NCI-H774 (cell line): Measurements from ENCODE around the gene PRR23E.

Experiments
- DNase-seq: peaks from one replicate; lab custom pipeline; 2025; lab: John Stamatoyannopoulos, UW

PRR23E gene

DNA sequence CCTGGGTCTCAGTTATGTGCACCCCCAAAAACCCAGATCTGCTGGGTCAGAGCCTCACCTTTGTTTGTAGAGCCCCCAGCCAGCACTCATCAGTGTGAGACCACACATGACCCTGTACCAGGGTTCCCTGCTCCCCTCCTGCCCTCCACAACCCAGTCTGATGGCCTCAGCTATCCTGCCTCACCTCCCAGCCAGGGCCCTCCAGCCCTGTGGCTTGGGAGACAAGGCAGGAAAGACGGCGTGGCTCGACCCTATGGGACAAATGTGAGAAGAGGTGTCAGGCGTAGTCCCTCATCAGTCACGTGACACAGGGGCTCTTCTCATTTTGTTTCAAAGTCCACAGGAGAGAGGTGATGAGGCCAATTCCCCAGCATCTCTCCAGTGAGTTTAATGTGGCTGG lies 28.3 kb upstream of the PRR23E start:
- DNase-seq, result no peak

DNA sequence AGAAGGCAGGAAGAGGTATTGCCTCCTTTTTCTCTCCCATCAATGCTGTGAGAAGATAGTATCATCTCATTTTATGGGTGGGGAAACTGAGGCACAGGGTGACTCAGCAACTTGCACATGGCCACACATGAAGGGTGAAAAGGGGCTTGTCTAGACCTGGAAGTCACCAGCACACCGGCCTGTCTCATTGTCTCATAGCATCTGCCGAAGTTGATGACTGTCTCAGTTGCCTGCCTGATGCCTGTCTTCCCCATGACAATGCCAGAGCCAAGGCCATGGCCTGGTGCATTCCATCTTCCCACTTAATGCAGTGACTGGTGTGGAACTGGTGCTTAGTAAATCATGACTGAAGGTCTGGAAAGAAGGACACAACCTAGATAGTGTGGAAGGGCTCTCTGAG lies 27.9 kb upstream of the PRR23E start:
- DNase-seq, result no peak

DNA sequence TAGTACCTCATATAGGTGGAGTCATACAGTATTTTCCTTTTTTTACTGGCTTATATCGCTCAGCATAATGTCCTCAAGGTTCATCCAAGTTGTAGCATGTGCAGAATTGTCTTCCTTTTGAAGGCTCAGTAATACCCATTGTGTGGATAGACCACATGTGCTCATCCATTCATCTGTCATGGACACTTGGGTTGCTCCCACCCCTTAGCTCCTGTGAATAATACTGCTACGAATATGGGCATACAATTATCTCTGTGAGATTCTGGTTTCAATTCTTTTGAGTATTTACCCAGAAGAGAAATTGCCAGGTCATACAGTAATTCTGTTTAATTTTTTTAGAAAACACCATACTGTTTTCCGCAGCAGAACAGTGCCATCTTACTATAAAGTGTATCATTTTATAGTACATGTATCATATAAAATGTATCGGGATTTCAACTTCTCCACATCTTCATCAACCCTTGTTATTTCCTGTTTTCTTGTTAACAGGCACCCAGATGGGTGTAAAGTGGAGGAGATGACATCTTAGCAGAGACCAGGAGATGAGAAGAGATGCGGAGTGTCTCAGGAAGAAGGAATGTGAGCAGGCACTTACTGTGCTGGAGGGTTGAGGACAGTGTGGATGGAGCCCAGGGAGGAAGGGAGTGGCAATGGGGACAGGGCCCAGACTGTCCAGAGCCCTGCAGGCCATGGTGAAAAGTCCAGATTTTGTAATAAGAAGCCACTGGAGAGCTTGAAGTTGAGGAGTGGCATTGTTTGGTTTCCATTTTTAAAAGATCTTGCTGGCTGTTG lies 27.0 kb upstream of the PRR23E start:
- no peak for DNase-seq

DNA sequence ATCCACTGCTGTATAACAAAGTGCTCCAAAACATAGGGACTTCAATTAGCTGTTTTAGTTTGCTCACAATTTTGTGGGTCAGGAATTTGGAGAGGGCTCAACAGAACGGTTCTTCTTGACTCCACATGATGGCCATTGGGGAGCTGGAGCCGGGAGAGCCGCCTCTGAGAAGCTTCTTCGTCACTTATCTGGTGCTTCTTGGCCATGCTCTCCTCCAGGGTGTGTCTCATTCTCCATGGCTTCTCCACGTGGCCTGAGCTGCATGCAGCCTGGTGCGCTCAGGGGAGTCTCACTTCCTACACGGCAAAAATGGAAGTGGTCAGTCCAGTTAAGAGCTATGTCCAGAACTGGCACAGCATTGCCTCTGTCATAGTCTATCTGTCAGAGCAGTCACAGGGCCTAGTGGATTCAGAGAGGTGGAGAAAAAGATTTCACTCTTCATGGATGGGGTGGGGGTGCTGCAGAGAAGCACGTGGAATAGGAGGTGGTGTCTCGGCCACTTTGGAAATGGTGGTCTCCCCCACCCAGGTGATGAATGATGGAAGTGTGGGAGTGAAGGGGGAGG lies 26.3 kb upstream of the PRR23E start:
- no peak for DNase-seq

GRCh38 chr3:127167315-127168043 lies 25.5 kb upstream of the PRR23E start:
- no peak for DNase-seq

DNA sequence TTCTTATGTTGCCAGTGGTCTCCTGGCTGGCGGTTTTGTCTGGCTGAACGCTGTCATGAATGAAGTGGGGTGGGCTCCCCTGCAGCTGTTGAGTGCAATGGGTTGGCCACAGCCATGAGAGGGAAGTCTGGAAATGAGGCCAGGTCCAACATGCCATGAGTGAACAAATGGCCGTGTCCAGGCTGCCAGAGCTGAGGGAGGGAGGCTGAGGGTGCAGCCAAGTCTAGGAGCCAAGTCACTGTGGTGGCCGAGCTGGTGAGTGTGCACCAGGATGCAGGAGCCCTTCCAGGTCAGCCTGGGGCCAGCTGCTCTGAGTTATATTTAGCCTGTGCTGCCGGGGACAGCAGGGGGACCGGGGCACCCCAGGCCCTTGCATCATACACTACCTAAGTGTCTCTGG lies 24.7 kb upstream of the PRR23E start:
- no peak for DNase-seq

DNA sequence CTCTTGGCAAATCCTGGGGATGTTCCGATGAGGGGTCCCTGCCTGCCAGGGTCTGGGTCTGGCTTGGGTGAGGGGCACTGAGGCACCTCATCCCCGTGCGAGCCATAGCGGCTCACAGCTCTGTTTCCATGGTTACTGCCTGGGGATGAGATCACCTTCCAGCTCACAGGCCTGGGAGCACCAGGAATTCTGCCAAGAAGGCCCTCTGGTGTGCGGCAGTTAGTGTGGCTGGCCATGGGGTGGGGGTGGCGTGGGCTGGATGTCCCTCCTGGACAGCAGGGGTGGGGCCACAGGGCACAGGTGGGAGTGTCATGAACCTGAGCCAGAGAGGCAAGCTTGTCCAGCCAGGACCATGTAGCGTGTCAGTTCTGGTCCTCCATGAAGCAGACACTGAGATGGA lies 22.1 kb upstream of the PRR23E start:
- peak; percentile 63 for DNase-seq

- DNase-seq, result no peak
Observed at GRCh38 chr3:127171320-127171719, 21.6 kb upstream of the PRR23E start.

- DNase-seq, result no peak
Observed at GRCh38 chr3:127171721-127172120, 21.2 kb upstream of the PRR23E start.

- DNase-seq, result no peak
Observed at GRCh38 chr3:127172211-127172610, 20.7 kb upstream of the PRR23E start.

DNA sequence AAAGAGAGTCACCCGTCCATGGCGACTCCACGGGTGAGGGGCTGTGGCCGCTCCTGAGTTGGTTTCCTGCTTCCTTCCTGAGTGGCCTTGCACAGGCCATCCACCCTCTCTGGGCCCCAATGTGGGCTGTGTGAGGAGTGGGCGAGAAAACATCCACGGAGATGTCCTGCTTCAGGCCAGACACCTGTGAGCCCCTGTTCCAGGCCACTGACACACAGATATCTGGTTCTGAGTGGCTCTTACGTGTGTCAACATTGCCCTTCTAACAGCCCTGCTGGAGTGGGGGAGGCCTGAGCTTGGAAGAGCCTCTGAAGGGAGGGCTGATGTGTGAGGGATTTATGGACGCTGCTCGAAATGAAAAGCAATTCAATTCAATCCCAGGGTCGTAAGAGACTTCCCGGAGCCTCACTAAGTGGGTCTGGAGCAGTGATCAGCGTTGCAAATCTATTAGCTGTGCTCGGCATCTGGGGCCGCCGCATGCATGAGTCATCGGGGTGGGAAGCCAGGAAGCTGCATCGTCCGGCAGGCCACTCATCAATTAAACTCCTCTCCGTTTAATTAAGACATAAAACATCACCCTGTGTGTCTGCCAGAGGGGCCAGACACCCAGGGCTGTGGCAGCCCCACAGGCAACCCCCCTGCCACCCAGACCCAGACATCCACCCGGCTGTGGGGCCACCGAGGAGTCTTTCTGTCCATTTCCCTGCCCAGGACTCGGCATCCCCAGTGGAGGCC lies 20.0 kb upstream of the PRR23E start:
- DNase-seq, result no peak

- no peak for DNase-seq
Observed at GRCh38 chr3:127173516-127174166, 19.3 kb upstream of the PRR23E start.

GRCh38 chr3:127174284-127174683 lies 18.6 kb upstream of the PRR23E start:
- DNase-seq, result no peak

- DNase-seq, result no peak
Observed at GRCh38 chr3:127174715-127175140, 18.2 kb upstream of the PRR23E start.

DNA sequence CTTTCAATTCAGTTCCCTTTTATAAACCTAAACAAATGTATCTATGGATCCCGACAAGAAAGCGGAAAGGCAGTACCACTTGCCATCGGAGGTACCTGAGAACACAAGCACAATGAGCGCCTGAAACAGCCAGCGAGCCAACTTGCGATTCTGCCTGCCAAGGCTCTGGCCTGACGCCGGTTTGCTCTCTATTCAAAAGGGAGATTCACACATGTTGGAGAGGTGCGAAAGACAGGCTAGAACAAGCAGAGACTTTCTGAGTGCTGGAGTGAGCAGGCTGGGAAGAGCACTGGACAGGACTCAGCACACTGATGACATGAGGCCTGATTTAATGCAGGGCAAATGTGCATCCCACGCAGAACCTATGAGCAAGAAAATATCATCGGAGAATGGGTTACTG lies 17.7 kb upstream of the PRR23E start:
- DNase-seq, result no peak

DNA sequence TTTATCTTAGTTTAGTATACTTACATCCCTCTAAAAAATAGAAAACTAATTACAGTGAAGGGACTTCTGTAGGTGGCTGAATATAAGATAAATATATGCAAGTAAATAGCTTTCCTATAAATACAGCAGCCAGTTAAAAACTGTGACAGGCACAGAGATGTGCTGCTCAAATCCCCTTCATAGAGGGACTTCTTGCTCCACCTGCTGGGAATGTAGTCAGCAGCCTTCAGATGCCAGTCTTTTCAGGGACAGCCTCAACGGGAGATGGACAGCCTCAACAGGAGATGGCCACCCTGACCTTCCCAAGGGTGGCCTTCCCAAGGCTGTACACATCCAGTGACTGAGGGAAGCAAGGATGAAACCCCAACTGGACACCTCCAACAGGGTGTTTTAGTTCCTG lies 15.7 kb upstream of the PRR23E start:
- no peak for DNase-seq

GRCh38 chr3:127180859-127181258 lies 12.1 kb upstream of the PRR23E start:
- DNase-seq, result no peak

GRCh38 chr3:127182431-127182830 lies 10.5 kb upstream of the PRR23E start:
- DNase-seq, result no peak

DNA sequence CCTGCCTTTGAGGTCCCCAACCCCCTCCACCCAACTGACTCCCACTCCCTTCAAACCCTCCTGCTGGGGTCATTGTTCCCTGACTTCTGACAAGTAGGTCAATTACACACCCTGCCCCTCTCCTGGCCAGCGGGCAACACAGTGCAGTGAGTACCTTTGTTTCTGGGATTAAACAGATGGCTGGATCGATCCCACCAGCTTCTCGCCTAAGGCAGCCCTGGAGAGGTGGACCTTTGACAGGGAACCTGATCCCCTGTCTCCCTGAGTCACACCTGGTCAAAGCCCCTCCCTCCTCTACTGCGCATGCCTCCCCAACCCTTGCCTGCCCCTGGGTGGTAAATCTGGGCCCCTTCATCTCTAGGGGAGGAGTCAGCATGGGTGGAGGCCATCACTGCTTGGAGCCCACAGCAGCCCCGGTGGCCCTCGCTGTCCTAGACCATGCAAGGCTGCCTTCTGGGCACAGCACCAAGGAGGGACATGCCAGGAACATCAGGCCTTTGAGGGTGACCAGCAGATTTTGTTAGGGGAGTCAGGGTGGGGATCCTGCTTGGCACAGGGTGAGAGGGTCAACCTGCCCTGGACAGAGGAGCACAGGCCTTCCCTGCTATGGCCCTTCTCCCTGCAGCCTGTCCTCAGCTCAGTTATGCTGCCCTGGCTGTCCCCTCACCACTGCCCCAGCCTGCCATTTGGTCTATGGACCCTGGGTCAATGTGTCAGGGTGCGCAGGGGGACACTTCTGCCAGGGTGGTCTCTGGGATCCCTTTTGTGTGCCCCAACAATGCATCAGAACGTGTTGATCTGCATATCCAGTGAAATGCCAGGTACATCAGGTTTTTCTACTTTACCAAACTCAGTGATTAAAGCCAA lies 9.8 kb upstream of the PRR23E start:
- no peak for DNase-seq

- DNase-seq, result no peak
Observed at GRCh38 chr3:127183931-127184869, 8.7 kb upstream of the PRR23E start.
